H9 (cell line): Measurements from ENCODE around the gene FAM81B. TPM values are rescaled to one million over a fixed set of nuclear protein-coding genes. Genes with fewer than 3 reads are reported as not detected.

Experiments used
- DNase-seq: peaks from one replicate; pipeline ENCODE4 v3.0.0-alpha.2; 2017
- H2AFZ ChIP-seq: one replicate; pipeline ENCODE4 v1.6.1; 2013; ENCODE audit warnings: mild to moderate bottlenecking, low read length, control low read depth, moderate library complexity
- H2AK5ac ChIP-seq: 2 replicates; pipeline ENCODE4 v1.6.1; 2013; ENCODE audit warnings: low read length, control low read depth, mixed read lengths; ENCODE audit not compliant: insufficient read length
- H2BK120ac ChIP-seq: one replicate; pipeline ENCODE4 v1.6.1; 2013; ENCODE audit warnings: low read depth, mild to moderate bottlenecking, low read length, control low read depth, inconsistent platforms; ENCODE audit not compliant: poor library complexity, severe bottlenecking
- H2BK12ac ChIP-seq: 2 replicates; pipeline ENCODE4 v1.6.1; 2013; ENCODE audit warnings: low read length, control low read depth, mixed read lengths, low read depth; ENCODE audit not compliant: insufficient read length
- H2BK15ac ChIP-seq: 2 replicates; pipeline ENCODE4 v1.6.1; 2013; ENCODE audit warnings: low read depth, low read length, control low read depth
- H2BK20ac ChIP-seq: one replicate; pipeline ENCODE4 v1.6.1; 2013; ENCODE audit warnings: low read depth, mild to moderate bottlenecking, low read length, control low read depth, inconsistent platforms; ENCODE audit not compliant: poor library complexity, severe bottlenecking
- H2BK5ac ChIP-seq: 2 replicates; pipeline ENCODE4 v1.6.1; 2013; ENCODE audit warnings: low read length, control low read depth, mixed read lengths; ENCODE audit not compliant: insufficient read length
- H3K14ac ChIP-seq: 2 replicates; pipeline ENCODE4 v1.6.1; 2013; ENCODE audit warnings: low read length, control low read depth; ENCODE audit not compliant: insufficient read depth
- H3K18ac ChIP-seq: 2 replicates; pipeline ENCODE4 v1.6.1; 2013; ENCODE audit warnings: low read depth, mild to moderate bottlenecking, mixed read lengths, low read length, control low read depth; ENCODE audit not compliant: insufficient read length
- H3K23ac ChIP-seq: 2 replicates; pipeline ENCODE4 v1.6.1; 2013; ENCODE audit warnings: low read length, control low read depth, mixed read lengths, low read depth; ENCODE audit not compliant: insufficient read length
- H3K23me2 ChIP-seq: 2 replicates; pipeline ENCODE4 v1.6.1; 2013; ENCODE audit warnings: low read depth, mild to moderate bottlenecking, mixed read lengths, low read length, control low read depth; ENCODE audit not compliant: insufficient read length, poor library complexity, severe bottlenecking
- H3K27ac ChIP-seq: 2 replicates; pipeline ENCODE4 v1.5.1; 2013; ENCODE audit warnings: low read length, control low read depth, mixed read lengths, low read depth; ENCODE audit not compliant: insufficient read length
- H3K27me3 ChIP-seq: 2 replicates; pipeline ENCODE4 v1.6.1; 2013; ENCODE audit warnings: low read length, control low read depth, inconsistent platforms; ENCODE audit not compliant: insufficient read depth
- H3K4ac ChIP-seq: 2 replicates; pipeline ENCODE4 v1.6.1; 2013; ENCODE audit warnings: low read depth, mild to moderate bottlenecking, control low read depth, inconsistent platforms, low read length, moderate library complexity
- H3K4me1 ChIP-seq: 2 replicates; pipeline ENCODE4 v1.6.1; 2013; ENCODE audit warnings: low read length, control low read depth, inconsistent platforms; ENCODE audit not compliant: insufficient read depth
- H3K4me2 ChIP-seq: 2 replicates; pipeline ENCODE4 v1.6.1; 2013; ENCODE audit warnings: low read length, control low read depth, mixed read lengths; ENCODE audit not compliant: insufficient read length, insufficient read depth
- H3K56ac ChIP-seq: 2 replicates; pipeline ENCODE4 v1.6.1; 2013; ENCODE audit warnings: low read depth, mild to moderate bottlenecking, mixed read lengths, low read length, control low read depth; ENCODE audit not compliant: insufficient read length
- H3K79me1 ChIP-seq: 2 replicates; pipeline ENCODE4 v1.6.1; 2013; ENCODE audit warnings: low read depth, mild to moderate bottlenecking, moderate library complexity, low read length, control low read depth, inconsistent platforms; ENCODE audit not compliant: insufficient read depth, poor library complexity, severe bottlenecking
- H3K79me2 ChIP-seq: 2 replicates; pipeline ENCODE4 v1.6.1; 2013; ENCODE audit warnings: low read length, control low read depth, inconsistent platforms; ENCODE audit not compliant: insufficient read depth
- H3K9ac ChIP-seq: 2 replicates; pipeline ENCODE4 v1.6.1; 2013; ENCODE audit warnings: low read length, control low read depth, mixed read lengths; ENCODE audit not compliant: insufficient read length; ENCODE audit errors: extremely low read depth
- H3K9me3 ChIP-seq: one replicate; pipeline ENCODE4 v1.6.1; 2013; ENCODE audit warnings: low read depth, low read length, inconsistent platforms; ENCODE audit not compliant: control insufficient read depth
- H3T11ph ChIP-seq: one replicate; pipeline ENCODE4 v1.6.1; 2013; ENCODE audit warnings: mild to moderate bottlenecking, low read length, control low read depth, inconsistent platforms
- H4K20me1 ChIP-seq: one replicate; pipeline ENCODE4 v1.6.1; 2013; ENCODE audit not compliant: control insufficient read depth, insufficient read length, insufficient read depth
- H4K5ac ChIP-seq: 2 replicates; pipeline ENCODE4 v1.6.1; 2013; ENCODE audit warnings: low read depth, mild to moderate bottlenecking, mixed read lengths, low read length, control low read depth; ENCODE audit not compliant: insufficient read length
- H4K8ac ChIP-seq: replicated peaks from 2 replicates; pipeline ENCODE4 v1.6.1; 2013; ENCODE audit warnings: low read length, control low read depth, mixed read lengths, low read depth; ENCODE audit not compliant: insufficient read length
- H4K91ac ChIP-seq: 2 replicates; pipeline ENCODE4 v1.6.1; 2013; ENCODE audit warnings: low read depth, mild to moderate bottlenecking, moderate library complexity, mixed read lengths, low read length, control low read depth; ENCODE audit not compliant: insufficient read length
- H3K27ac Mint-ChIP-seq, 3 experiments: 2 replicates in 2 of 3; 3 replicates in 1 of 3; pipeline ENCODE4 v1.8.0; 2020 to 2021; ENCODE audit warnings: mixed read lengths in 3 of 3, mild to moderate bottlenecking in 1 of 3, moderate library complexity in 1 of 3
- H3K27me3 Mint-ChIP-seq: 2 replicates; pipeline ENCODE4 v1.8.0; 2021; ENCODE audit warnings: low read depth, mild to moderate bottlenecking, moderate library complexity, mixed read lengths
- H3K36me3 Mint-ChIP-seq, 3 experiments: 2 replicates in 2 of 3; 3 replicates in 1 of 3; pipeline ENCODE4 v1.8.0; 2020 to 2021; ENCODE audit warnings: low read depth in 3 of 3, mixed read lengths in 3 of 3; ENCODE audit not compliant: insufficient read depth in 1 of 3
- H3K4me1 Mint-ChIP-seq, 2 experiments: 2 replicates each; pipeline ENCODE4 v1.8.0; 2020; ENCODE audit warnings: mixed read lengths in 2 of 2
- H3K4me3 Mint-ChIP-seq, 2 experiments: 2 replicates in 1 of 2; 3 replicates in 1 of 2; pipeline ENCODE4 v1.8.0; 2020 to 2021; ENCODE audit warnings: mild to moderate bottlenecking in 2 of 2, mixed read lengths in 2 of 2, moderate library complexity in 1 of 2
- H3K9me3 Mint-ChIP-seq, 2 experiments: 2 replicates in 1 of 2; 3 replicates in 1 of 2; pipeline ENCODE4 v1.8.0; 2020; ENCODE audit warnings: mild to moderate bottlenecking in 2 of 2, mixed read lengths in 2 of 2, moderate library complexity in 1 of 2
- CTCF ChIP-seq: fragments of 200-600 bp; sonication (generic); conservative IDR thresholded peaks from 3 replicates; pipeline ENCODE4 v1.8.0; 2021; ENCODE audit warnings: antibody characterized with exemption, mild to moderate bottlenecking
- WGBS: extraction: QIAGEN DNeasy Blood & Tissue Kit; methylation state at CpG from one replicate; pipeline ENCODE4 v1.1.7; 2013; ENCODE audit warnings: missing lambda C conversion rate, low lambda C conversion rate, mixed read lengths; ENCODE audit not compliant: insufficient read length; ENCODE audit errors: extremely low coverage; 5-methylcytosine and 5-hydroxymethylcytosine counted together
- total RNA-seq: library from RNA; stranded (reverse); gene quantifications from 2 replicates; pipeline ENCODE4 v1.2.1, GENCODE V29; 2021

The FAM81B gene
- total RNA-seq, 1 experiment from 2014 or later = not detected

GRCh38 chr5:95384485-95385213 is 6.5 kb upstream of the FAM81B start:
- Histone ChIP-seq H3K9me3 (peaks cover 9% of the 10 kb centered on the region), H3K23me2 (no peaks in the 10 kb centered on the region), H3K4me1 (no peaks in the 10 kb centered on the region), H4K91ac (no peak overlapping the region), H3K79me2 (no peaks in the 10 kb centered on the region), H2BK20ac (no peak overlapping the region), H3T11ph (no peak overlapping the region), H3K27me3 (no peaks in the 10 kb centered on the region), H4K8ac (no peak overlapping the region), H3K14ac (no peak overlapping the region), H3K4ac (no peak overlapping the region), H4K20me1 (no peaks in the 10 kb centered on the region), H3K4me2 (no peak overlapping the region), H2BK15ac (no peak overlapping the region), H3K23ac (no peak overlapping the region), H2BK120ac (no peak overlapping the region), H3K56ac (no peak overlapping the region), H3K27ac (no peak overlapping the region), H3K18ac (no peak overlapping the region), H3K9ac (no peak overlapping the region), H3K79me1 (no peaks in the 10 kb centered on the region), H4K5ac (no peak overlapping the region), H2BK5ac (no peak overlapping the region), H2BK12ac (no peak overlapping the region), H2AK5ac (no peak overlapping the region), H2AFZ (no peak overlapping the region)
- H3K4me3 Mint-ChIP-seq = no peak overlapping the region
- H3K27ac Mint-ChIP-seq = no peak overlapping the region
- peaks cover 14 to 16% (median 15%) of the 10 kb centered on the region in 3 experiments for H3K36me3 Mint-ChIP-seq
- H3K4me1 Mint-ChIP-seq = no peaks in the 10 kb centered on the region
- H3K27me3 Mint-ChIP-seq = no peaks in the 10 kb centered on the region
- peaks cover 14 to 17% of the 10 kb centered on the region in 2 experiments for H3K9me3 Mint-ChIP-seq
- TF ChIP-seq CTCF = no peak
- DNase-seq = no peak
- WGBS = no CpG with 5 or more reads among the region's 5 CpGs
